Stimulated activated CD8-positive, alpha-beta memory T cell treated with anti-CD3 and anti-CD28 coated beads, Interleukin-12 subunit alpha, Interleukin-12 subunit beta, amount 100 ng/mL, for 24 hours (primary cell): ENCODE measurements around the gene AFF1.
A peak's percentile ranks its signal among the peaks of the same experiment; 100 is the strongest.

Experiments
- DNase-seq: peaks from one replicate; pipeline ENCODE4 v3.0.0-alpha.2; 2020; ENCODE audit errors: extremely low read depth

The AFF1 gene

GRCh38 chr4:86934771-86935565, at the start of gene AFF1:
Gene AFF1 (plus strand): TSS chr4:86935011. CDS start chr4:86948534, 13,523 bp downstream.
- peak; percentile 73 for DNase-seq

GRCh38 chr4:86890790-86891189, 44.0 kb upstream of the AFF1 start:
- DNase-seq, result no peak

GRCh38 chr4:86891762-86892635, 42.8 kb upstream of the AFF1 start, which contains the start of gene C4orf36:
Gene C4orf36 (minus strand): TSS chr4:86892422. CDS start chr4:86891520, 902 bp downstream.
- no peak for DNase-seq

GRCh38 chr4:86892636-86892960, 42.2 kb upstream of the AFF1 start:
- DNase-seq, result no peak

GRCh38 chr4:86893136-86893535, 41.7 kb upstream of the AFF1 start:
- no peak for DNase-seq

- no peak for DNase-seq
Measured at GRCh38 chr4:86894455-86894854, 40.4 kb upstream of the AFF1 start.

- no peak for DNase-seq
Measured at GRCh38 chr4:86895692-86896488, 38.9 kb upstream of the AFF1 start.

- no peak for DNase-seq
Measured at GRCh38 chr4:86896596-86896995, 38.2 kb upstream of the AFF1 start.

GRCh38 chr4:86898562-86898961, 36.2 kb upstream of the AFF1 start:
- DNase-seq, result no peak

GRCh38 chr4:86901864-86902263, 32.9 kb upstream of the AFF1 start:
- DNase-seq, result no peak

GRCh38 chr4:86908251-86908657, 26.6 kb upstream of the AFF1 start:
- no peak for DNase-seq

GRCh38 chr4:86909546-86910295, 25.1 kb upstream of the AFF1 start:
- no peak for DNase-seq

- DNase-seq, result no peak
Measured at GRCh38 chr4:86910369-86910768, 24.4 kb upstream of the AFF1 start.

- no peak for DNase-seq
Measured at GRCh38 chr4:86910820-86911684, 23.8 kb upstream of the AFF1 start.

GRCh38 chr4:86916392-86916791, 18.4 kb upstream of the AFF1 start:
- DNase-seq, result no peak

- no peak for DNase-seq
Measured at GRCh38 chr4:86917212-86918039, 17.4 kb upstream of the AFF1 start.

- DNase-seq, result no peak
Measured at GRCh38 chr4:86918539-86919072, 16.2 kb upstream of the AFF1 start.

GRCh38 chr4:86919561-86920223, 15.1 kb upstream of the AFF1 start:
- no peak for DNase-seq
